ENCODE measurements around the gene NTM.
"Not testable (repeated sequence)": the region's sequence is repeated elsewhere in the genome, so short reads cannot be mapped to it uniquely, and the experiment has no call there.

The NTM gene

DNA sequence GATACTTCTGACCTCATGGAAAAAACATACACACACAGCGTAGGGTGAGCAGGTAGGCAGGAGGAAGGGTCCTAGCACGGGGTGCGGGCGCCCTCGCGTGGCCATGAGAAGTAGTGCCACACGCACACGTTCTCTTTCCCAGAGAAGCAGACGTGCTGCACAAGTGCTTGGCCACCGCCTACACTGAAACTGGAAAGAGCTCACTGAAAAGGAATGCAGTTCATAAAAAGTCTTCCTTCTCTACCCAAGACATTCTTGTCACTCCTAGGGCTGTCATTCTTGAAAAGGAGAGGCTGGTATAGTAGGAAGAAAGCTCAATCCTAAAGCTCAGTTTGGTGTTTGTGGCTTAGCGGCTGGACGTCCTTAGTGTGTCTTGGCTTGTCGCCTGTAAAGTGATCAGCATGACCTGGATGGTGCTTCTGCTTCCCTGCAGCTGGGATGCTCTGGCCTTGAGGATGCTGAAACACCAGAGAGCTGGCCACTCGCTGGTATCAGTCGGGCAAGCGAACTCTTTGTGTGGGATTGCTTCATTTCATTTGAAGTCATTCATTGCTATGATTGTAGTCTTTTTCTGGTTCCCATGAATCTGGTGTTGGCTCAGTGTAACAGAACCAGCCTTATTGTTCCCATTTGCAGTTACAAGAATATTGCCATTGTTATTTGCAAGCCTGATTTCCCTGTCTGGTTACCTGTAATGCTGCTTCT is 303.8 kb downstream of the NTM start:
- DNase-seq, result peak; percentile 70

DNA sequence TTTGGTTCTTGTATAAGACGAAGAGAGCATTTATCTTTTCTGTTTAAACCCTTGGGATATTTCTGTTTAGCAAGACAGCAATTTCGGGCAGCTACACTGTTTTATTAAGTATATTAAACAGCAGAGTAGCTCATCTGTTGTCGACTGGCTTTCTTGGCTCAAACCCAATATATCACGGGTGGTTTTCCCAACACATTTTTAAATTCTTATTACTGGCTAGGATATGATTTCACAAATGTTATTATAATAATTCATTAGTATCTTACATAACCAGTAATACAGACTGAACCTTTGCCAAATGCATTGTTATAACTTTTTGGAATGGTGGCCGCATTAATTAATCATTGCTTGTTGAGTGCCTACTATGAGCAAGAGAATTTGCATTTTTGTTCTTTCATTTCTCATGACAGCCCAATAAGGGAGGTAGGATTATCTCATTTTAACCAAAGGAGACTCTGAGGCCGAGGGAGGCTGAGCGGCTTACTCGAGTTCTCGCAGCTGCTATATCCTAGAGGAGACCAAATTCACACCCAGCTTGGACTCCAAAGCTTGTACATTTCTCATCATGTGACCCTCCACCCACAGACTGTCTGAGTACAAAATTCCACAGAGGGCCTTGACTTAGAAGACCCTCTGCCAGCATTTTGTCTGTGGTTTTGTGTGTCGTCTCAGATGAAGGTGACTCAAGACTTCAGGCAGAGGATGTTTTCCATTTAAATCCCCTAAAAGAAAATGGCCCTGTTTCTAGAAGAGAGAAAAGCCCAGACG is 304.9 kb downstream of the NTM start:
- no peak for DNase-seq

DNA sequence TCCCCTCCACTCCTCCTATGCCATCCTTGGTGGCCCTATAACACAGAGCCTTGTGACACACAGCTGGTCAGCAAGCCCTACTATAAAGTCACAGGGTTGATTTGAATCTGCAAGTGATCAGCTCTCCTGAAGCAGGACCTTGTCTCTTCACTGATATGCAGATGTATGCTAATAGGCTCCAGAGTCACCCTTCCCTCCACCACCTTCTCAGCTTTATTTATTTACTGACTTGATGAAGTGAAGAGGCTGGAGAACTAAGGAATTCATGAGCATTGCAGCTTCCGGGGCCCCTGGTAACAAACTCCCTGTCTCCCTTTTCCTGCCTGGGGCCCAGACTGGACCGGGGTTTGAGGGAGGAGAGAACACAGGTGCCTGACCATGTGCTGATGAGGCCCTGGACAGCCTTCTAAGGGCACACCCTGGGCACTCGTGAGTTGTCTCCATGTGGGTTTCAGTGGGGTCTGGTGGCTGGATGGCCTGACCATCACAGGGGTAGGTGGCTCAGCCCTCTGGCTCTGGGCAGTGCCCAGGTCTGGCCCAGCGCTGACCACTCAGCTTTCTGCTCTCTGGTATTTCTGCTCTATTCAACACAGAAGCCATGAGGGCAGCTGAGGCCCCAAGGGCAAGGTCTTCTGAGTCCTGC is 307.5 kb downstream of the NTM start:
- no peak for DNase-seq

DNA sequence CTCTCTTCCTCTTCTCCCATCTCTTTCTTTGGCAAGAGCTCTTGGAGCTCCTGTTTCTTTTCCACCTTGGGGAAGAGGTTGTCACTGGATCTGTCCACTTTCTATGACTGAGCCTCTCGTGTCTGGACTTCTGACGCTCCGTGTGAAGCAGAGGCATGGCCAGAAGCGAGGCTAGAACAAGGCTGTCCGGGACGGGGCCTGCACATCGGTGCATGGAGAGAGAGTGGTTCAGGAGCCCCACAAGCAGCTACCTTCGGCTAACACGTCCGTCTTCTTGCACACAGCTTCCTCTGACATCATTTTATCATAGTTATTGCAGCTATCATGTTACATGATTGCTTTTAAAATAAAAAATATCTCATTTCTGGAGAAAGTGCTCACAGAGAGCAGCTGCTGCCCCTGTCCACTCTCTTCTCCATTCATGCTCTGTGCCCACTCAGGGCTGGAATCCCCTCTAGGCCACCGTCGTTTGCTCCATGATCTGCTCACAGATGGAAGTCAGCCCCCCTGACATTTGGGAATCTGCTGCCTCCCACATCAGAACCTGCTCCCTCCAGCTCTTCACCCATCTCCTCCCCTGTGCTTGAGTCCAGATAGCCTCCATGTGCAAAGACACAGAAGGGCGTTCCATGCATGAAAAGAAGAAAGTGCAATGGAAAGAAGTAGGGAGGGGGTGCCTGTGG is 308.4 kb downstream of the NTM start:
- DNase-seq, result no peak

DNA sequence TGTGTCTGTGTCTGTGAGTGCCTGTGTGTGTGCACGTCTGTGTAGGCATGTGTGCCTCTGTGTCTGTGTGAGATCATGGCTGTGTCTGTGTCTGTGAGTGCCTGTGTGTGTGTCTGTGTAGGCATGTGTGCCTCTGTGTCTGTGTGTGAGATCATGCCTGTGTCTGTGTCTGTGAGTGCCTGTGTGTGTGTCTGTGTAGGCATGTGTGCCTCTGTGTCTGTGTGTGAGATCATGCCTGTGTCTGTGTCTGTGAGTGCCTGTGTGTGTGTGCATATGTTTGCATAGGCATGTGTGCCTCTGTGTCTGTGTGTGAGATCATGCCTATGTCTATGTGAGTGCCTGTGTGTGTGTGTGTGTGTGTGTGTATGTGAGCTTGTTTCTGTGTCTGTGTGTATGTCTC is 310.0 kb downstream of the NTM start:
- not testable (repeated sequence) for DNase-seq

DNA sequence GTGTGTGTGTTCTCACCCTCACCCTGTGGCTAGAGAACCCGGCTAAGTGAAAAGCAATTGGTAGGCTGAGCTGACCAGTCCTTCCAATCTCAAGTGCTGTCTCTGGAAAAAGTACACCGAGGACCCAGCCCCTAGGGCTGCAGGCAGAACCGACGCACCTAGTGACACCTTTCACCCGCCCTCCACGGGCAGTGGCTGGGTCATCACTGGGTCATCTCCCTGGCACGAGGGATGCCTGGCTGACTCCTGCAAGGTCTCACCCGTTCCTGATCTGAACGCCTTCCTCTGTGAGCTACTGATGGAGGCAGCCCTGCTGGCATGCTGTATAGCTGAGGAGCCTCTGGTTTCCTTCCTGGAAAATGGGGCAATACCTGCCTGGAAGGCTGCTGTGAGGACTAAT is 311.5 kb downstream of the NTM start:
- DNase-seq, result no peak

DNA sequence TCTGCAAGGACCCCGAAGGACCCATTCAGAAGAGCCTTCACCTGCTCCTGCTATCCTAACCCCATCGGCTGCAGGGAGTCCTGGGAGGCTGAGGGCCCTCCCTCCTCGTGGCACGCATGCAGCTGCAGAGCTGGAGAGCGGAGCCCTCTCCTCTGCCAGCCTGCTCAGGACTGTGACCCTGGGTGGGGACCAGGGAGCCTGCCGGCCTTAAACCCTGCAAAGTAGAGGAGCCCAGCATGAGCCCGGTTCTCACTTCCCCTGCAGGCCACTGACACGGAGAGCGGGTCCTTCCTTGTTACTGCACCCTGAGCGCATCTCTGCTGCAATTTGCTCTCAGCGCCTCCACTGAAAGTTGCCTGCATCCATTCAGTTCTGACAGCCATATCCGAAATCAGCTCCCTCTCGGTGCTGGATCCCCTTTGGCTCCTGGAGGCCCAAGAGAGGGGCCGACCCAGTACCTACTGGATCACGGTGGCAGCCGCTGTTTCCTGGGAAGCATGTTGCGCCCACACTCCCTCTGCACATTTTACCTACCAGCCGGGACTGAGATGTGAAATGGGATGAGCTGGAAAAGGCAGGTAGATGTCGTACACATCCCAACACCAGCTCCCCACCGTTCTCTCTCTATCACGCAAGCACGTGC is 312.1 kb downstream of the NTM start:
- no peak for DNase-seq

DNA sequence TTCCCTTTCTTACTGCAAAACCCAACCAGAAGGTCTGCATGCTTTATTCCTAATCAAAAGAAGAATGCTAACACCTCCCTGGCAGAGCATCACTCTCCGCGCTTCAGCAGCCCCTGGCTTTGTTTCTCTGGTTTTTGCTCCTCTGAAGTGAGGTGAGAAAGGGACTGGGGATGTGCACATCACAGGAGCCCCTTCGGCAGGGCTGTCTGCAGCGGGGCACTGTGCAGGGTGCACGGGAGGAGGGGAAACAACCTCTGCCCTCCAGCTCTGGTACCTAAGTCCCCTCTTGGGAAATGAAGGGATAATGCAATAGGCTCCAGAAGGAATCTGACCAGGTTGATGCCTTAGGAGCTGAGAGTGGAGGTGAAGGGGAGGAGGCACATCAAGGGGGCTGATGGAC is 312.7 kb downstream of the NTM start:
- no peak for DNase-seq

DNA sequence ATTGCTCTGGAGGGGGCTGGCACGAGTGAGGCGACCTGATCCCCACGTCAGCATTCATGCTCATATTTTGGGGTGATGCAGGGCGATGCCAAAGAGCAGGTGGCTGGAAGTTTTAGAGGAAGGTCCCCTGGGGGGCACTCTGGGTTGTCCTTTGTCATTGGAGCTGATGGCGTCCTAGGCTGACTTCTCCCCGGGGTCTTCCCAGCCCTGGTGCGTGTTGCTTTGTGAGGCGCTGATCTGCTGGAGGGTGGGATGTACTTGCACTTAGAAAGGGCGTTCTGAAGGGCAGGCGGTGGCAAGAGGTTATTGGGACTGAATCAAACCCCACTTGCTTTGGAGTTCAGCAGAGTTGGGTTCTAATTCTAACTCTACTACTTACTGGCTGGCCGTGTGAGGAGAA is 313.3 kb downstream of the NTM start:
- DNase-seq, result no peak

DNA sequence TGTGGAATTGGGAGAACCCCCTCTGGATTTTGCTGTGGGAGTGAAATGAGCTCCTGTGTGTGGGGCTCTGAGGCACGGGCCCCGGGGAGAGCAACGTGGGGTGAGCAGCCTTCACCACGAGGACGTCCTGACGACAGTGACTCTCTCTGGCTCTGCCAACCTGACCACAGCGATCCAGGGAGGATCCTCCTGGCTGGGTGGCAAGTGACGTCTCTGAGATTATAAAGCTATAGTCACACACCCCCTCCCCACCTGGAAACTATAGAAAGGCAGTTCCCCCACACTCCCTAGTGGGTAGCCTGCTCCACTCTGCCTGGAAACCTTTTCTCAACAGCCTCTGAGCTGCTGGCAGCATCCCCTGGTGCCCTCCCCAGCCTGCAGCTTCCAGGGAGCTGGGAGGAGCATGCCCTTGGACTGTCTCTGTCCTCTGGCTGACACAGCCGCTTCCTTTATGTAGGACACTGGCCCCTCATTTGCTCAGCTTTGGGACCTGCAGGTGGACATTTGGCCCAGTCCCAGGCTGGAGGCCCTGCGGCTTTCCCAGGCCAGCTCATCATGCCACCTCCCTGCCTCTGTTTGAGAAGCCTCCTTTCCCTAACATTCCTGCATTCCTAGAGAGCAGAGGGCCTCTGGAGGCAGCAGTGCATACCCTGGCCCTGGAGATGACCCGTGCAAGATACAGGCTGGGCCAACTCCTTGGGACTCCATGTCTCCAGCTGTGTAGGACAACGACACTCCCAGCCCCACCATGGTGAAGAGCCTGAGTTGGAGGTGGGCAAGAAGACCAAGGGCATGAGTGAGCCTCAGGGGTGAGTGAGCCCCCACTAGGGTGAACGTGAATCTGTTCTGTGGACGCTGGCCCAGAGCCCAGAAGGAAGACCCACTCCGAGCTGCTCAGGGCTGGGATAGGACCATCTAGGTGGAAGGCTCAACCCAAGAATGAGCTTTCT is 314.0 kb downstream of the NTM start:
- no peak for DNase-seq

DNA sequence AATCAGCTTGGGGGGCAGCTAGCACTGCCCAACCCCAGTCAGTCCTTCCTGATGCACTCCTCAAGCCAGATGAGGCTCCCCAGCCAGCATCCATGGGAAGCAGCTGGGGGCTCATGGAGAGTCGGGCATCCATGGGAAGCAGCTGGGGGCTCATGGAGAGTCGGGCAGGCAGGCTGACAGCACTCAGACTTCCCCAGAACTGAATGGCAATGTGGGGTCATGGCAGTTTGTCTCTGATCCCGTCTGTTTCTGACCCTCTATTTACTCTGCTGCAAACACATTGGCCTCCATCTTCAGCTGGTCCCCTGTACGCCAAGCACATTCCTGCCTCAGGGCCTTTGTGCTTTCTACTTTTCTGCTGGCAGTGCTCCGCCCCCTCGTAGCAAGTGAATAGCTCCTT is 314.8 kb downstream of the NTM start:
- no peak for DNase-seq

DNA sequence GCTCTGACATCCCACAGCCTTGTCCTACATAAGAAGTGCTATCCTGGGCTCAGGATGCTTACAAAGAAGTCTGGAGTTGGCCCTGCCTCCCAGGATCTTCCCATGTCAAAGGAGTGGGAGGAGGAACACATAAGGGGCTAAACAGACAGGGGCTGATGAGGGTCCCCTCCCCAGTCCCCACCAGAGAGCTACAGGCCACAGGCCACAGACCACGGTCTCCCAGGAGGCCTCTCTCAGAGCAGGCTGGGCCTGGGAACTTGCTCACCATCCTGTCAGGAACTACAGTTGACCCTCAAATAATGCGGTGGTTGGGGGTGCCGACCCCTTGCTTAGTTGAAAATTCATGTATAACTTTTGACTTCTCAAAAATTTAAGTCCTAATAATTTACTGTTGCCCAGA is 315.5 kb downstream of the NTM start:
- DNase-seq, result no peak

DNA sequence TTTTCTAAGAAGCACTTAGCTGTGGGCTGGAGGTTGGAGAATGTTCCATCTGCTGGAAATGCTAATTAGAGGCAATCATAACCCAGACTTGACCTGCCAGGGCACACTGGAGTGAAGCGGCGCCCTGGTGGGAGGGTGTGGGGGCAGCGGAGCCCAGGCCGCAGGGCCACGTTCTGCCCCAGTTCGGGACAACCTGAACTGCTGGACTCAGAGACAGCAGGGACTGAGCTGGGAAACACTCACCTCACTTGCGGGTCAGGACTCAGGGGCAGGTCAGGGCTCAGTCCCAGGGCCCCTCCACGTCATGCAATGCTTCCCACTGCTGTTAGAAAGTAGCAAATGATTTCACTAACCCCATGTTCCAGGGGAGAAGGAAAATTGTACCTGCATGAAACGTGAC is 316.4 kb downstream of the NTM start:
- DNase-seq, result no peak

DNA sequence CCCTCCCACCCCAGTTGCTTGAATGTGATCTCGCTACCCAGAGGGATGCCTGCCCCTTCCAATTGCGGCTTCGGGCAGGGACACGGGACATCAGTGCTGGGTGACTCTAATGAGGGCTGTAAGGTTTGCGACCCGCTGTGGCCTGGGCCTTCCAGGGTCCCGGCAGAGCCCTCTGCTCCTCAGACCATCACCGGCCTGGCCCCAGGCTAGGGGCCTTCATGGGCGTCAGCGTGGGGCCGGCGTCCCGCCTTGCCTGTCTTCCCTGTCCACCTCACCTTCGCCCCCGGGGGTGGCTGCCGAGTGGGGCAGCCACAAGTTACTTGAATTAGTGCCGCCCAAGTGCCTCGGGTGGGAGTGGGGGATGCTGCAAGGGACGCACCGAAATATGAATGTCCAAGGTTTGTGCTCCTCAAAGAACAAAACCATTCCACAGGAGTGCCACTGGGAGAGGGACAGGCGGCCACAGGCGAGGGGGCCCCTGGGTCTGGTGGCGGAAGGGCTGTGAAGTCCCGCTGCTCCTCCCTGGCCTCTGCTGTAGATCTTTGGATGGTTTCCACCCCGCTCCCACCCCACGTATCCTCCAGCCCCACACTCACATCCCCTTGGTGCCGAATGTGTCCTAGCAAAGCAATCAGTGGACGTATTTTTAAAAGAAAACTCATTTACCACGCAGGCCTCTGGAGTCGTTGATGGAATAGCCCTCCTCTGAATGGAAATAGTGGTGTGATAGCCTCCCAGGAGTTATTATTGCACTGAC is 317.1 kb downstream of the NTM start:
- no peak for DNase-seq

DNA sequence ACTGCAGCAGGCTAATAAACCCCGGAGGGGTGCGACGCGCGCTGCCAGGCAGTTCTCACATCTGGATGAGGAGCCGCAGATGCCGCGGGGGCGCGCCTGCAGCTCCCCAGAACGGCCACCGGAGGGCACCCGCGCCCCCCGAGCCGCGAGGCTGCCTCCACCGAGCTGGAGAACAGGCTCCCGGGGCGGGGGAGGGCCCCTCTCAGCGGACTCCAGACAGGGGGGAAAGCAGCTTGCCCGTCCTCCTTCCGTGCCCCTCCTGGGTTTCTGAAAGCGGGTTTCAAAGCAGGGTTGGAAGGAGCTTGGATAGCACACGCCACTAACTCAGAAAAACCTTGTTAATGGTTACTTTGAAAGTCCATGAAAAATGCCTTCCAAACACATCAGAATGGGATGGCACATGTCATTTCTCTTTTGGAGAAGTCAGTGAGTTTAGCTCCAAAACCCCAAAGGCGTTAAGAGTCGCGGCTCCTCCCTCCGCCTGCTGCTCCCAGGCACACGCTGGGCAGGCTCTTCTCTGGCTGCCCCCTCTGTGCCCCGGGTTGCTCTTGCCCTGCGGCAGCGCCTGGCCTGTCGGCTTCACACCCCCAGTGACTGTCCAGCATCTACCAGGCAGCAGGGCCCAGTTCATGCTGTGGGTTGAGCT is 317.8 kb downstream of the NTM start:
- DNase-seq, result peak; percentile 59

DNA sequence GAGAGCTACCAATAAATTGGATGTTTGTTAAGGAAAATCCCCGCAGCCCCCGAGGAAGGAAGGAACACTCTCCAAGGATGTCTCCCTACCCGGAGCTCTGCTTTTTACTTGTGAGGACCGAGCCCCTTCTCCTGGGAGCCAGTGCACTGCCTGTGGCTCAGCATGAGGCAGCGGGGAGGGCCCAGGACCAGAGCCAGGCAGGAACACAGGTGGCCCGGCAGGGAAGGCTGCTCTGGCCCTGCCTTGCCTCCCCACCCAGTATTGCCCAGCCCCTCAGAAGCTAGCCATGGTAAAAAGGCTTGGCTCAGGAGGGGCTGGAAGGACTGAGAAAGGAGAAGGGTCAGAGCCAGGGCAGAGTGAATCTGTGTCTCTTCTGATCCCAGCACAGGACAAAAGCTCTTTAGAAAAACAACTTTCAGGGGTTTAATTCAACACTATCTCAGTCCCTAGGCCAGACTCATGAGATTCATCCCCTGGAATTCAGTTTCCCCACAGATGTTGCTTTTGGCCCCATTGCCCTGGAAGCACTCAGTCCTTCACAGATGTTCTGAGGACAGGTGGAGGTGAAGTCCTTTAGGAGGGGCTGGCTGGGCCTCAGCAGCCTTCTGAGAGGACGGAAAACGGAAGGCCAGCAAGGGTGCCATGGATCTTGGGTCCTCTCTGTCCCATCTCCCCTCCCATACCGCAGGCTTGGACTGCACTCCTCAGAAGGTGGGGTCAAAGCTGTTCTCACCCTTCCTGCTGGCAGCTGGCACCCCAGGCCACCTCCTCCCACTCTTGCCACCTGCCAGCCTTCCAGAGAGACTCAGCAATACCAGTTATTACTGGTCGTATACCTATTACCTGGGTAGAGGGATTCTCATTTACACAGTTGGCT is 318.9 kb downstream of the NTM start:
- no peak for DNase-seq

DNA sequence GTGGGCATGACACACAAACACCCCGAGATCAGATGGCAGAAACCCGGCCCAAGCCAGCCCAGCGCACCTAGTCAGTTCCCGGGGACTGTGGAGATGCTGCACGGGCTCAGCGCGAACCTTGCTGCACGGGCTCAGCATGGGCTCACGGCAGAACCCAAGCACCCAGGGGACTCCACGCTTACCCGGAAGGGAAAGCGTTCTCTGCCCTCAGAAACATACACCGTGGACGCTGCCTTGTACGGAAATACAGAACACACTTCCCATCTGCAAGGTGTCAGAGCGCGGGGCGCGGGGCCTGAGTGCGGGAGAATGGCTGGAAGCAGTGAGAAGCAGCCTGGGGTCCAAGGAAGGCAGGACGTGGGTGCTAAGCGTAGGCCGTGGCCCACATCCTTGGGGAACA is 319.9 kb downstream of the NTM start:
- DNase-seq, result no peak

DNA sequence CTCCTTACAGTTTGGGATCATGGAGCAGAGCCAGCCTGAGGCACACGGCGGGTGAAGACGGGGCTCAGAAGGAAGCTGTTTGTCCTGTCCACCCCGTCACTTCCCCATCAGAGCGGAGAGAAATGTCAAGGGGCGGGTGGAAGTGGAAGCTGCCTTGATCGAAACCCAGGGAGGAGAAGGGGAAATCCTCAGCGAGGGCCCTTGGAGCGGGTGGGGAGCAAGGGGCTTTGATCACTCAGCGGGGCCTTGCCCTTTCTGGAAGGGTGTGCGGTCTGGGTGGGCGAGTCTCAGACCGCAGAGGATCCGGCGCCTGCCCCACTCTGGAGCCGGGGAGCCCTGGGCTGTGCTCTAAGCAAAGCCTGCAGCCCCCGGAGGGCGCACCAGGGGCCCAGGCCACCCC is 320.4 kb downstream of the NTM start:
- DNase-seq, result no peak
